ENCODE measurements around the gene GTSE1. TPM values are rescaled to one million over a fixed set of nuclear protein-coding genes. Genes with fewer than 3 reads are reported as not detected.
A peak's percentile ranks its signal among the peaks of the same experiment; 100 is the strongest.

Gene GTSE1
- total and polyA plus RNA-seq, 4 donors = 0.55 to 1.5 (median 0.91) TPM

DNA sequence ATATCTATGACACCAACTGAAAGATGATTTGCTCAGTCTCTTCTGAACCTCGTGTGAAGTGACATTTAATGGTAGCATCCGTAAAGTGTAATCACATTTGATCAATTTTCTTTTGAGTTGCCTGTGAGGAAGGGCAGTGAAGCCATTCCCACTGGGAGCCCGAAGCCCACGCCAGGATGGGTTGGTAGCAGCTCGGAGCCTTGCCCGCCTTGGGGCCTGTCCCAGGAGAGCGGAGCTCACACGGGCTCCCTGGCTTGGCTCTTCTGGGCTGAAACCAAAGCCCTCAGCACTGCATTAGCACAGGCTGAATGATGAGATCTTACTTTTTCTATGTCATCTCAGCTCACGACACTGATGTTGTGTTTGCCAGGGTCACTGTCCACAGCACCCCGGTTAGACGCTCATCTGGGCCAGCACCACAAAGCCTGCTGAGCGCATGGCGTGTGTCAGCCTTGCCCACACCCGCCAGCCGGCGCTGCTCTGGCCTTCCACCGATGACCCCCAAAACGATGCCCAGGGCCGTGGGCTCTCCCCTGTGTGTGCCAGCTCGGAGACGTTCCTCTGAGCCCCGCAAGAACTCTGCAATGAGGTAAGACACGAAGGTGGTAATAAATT, 29.5 kb downstream of the GTSE1 start:
- H3K27ac ChIP-seq (ENCODE audit: low read depth in 1 of 2, low read length in 2 of 2) = no peak overlapping the region
- no peaks in the 10 kb centered on the region for H3K27me3 ChIP-seq (ENCODE audit: control insufficient read depth in 1 of 2, insufficient read depth in 2 of 2, low read length in 1 of 2)
- H3K36me3 ChIP-seq (ENCODE audit: control insufficient read depth in 1 of 2, insufficient read depth in 2 of 2, low read length in 1 of 2) = no peaks in the 10 kb centered on the region
- no peaks in the 10 kb centered on the region for H3K4me1 ChIP-seq (ENCODE audit: control insufficient read depth in 1 of 2, insufficient read depth in 2 of 2, low read length in 2 of 2)
- H3K9me3 ChIP-seq (ENCODE audit: control insufficient read depth, low read length) = no peaks in the 10 kb centered on the region
- DNase-seq (peak; percentile 38 to 53), ATAC-seq (ENCODE audit: low FRiP score) (no peak)
- 92 to 96% methylated on average over 23 of the region's 23 CpGs for WGBS, 2 donors
- intact Hi-C loops (cut with DNase I) = no loop called here
- H3K4me3 ChIP-seq (ENCODE audit: low read length in 2 of 2) = no peak overlapping the region

DNA sequence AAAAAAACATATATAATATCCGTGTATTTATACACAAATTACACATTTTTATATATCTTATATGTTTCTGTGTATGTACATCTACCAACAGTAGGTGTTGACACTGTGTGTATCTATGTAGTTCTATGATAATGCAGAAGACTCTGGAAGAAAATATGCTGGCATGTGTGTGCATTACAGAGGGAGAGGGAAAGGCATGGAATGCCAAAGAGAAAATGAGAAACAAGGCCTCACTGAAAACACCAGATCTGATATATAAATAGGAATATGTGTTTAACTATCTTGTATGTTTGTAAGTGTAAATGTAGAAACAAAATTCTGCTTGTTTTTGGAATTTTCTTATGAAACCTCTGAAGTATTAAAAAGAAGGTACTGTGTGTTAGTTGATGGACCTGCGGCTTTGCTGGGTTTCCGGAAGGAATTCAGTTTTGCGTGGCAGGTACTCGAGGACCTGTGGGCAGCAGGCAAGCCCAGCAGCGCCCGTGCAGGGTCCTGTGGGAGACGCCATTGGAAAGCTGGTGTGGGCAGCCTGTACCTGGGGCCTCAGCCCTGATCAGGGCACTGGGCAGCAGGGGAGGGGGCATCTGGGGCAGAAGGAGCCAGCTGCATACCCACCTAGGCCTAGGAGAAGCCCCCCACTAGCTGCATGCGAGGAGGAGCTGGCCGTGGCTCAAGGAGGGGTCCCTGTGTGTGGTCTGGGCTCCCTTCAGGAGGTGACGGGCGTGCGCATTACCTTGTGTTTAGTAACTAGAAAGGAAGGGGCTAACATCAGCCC, 31.2 kb downstream of the GTSE1 start:
- Histone ChIP-seq H3K9me3 (ENCODE audit: control insufficient read depth, low read length) (no peaks in the 10 kb centered on the region), H3K36me3 (ENCODE audit: control insufficient read depth in 1 of 2, insufficient read depth in 2 of 2, low read length in 1 of 2) (no peaks in the 10 kb centered on the region), H3K27me3 (ENCODE audit: control insufficient read depth in 1 of 2, insufficient read depth in 2 of 2, low read length in 1 of 2) (no peaks in the 10 kb centered on the region), H3K4me1 (ENCODE audit: control insufficient read depth in 1 of 2, insufficient read depth in 2 of 2, low read length in 2 of 2) (no peaks in the 10 kb centered on the region), H3K27ac (ENCODE audit: low read depth in 1 of 2, low read length in 2 of 2) (no peak overlapping the region), H3K4me3 (ENCODE audit: low read length in 2 of 2) (no peak overlapping the region)
- 93 to 95% methylated on average over 13 of the region's 13 CpGs for WGBS, 2 donors
- ATAC-seq (ENCODE audit: low FRiP score) (no peak), DNase-seq (peak in 1 of 2 donors; percentile 21)
- intact Hi-C loops (cut with DNase I) = no loop called here

DNA sequence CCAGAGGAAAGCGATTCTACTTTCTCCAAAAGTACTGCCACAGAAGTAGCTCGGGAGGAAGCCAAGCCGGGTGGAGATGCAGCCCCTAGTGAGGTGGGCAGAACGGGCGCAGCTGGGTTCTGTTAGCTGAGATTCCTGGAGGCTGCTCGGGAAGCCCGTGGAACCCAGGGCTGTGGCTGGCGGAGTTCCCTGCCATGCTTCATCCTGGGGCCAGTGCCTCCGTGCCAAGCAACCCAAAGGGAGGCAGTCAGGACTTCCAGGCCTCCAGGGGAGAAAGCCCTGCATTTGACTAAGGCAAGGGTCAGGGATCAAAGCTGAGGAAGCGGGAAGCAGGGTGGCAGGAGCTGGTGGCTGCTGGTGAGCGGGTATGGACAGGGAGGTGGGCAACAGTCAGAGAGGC, 32.1 kb downstream of the GTSE1 start:
- ATAC-seq (ENCODE audit: low FRiP score) (no peak), DNase-seq (peak in 1 of 2 donors; percentile 23)
- no peaks in the 10 kb centered on the region for H3K36me3 ChIP-seq (ENCODE audit: control insufficient read depth in 1 of 2, insufficient read depth in 2 of 2, low read length in 1 of 2)
- H3K9me3 ChIP-seq (ENCODE audit: control insufficient read depth, low read length) = no peaks in the 10 kb centered on the region
- H3K4me1 ChIP-seq (ENCODE audit: control insufficient read depth in 1 of 2, insufficient read depth in 2 of 2, low read length in 2 of 2) = no peaks in the 10 kb centered on the region
- H3K27ac ChIP-seq (ENCODE audit: low read depth in 1 of 2, low read length in 2 of 2) = no peak overlapping the region
- WGBS, 2 donors = 96 to 97% methylated on average over 11 of the region's 11 CpGs
- H3K4me3 ChIP-seq (ENCODE audit: low read length in 2 of 2) = no peak overlapping the region
- H3K27me3 ChIP-seq (ENCODE audit: control insufficient read depth in 1 of 2, insufficient read depth in 2 of 2, low read length in 1 of 2) = no peaks in the 10 kb centered on the region
- intact Hi-C loops (cut with DNase I) = no loop called here

DNA sequence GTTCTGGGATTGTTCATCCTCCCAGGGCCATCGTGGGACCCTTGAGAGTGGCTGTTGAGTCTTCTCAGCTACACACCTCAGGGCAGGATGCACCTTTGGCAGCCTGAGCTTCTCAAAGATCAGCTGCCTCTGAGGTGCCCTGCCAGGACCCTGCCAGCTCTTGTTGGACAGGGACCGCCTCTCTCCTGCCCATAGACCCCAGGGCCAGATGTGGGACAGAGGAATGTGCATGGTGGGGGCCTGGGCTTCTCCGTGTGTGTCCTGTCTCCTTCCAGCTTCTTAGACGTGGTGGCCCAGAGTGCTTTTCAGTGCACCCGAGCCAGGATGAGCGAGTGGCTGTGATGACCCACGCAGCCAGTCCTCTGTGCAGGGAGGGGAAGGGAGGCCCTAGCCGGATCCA, 32.9 kb downstream of the GTSE1 start:
- no peak for ATAC-seq (ENCODE audit: low FRiP score)

DNA sequence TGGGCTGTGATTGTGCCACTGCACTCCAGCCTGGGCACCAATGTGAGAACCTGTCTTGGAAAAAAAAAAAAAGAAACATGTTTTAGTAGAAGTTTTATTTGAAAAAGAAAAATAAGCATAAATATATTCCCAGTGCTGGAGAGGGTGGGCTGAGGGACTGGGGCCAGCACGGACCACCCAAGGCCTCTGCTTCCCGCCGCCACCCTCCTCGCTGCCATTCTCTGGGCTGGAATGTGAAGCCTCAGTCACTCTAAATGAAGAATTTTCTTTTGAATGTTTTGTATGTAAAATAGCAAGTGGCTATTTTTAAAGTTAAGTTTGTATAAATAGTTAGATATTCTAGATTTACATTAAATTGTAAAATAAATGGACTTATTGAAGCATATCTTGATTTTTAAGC, 33.8 kb downstream of the GTSE1 start:
- 96% methylated on average over 4 of the region's 4 CpGs for WGBS, 2 donors
- no peaks in the 10 kb centered on the region for H3K9me3 ChIP-seq (ENCODE audit: control insufficient read depth, low read length)
- peak in 1 of 2 donors; percentile 4 for DNase-seq

More for the DNA sequence above, 32.9 kb downstream of the GTSE1 start:
- peak in 1 of 2 donors; percentile 6 for DNase-seq
- intact Hi-C loops (cut with DNase I) = no loop called here
- no peak overlapping the region for H3K27ac ChIP-seq (ENCODE audit: low read depth in 1 of 2, low read length in 2 of 2)
- no peak overlapping the region for H3K4me3 ChIP-seq (ENCODE audit: low read length in 2 of 2)
- no peaks in the 10 kb centered on the region for H3K36me3 ChIP-seq (ENCODE audit: control insufficient read depth in 1 of 2, insufficient read depth in 2 of 2, low read length in 1 of 2)
- 92 to 95% methylated on average over 7 to 8 of the region's 8 CpGs for WGBS, 2 donors
- H3K9me3 ChIP-seq (ENCODE audit: control insufficient read depth, low read length) = no peaks in the 10 kb centered on the region
- no peaks in the 10 kb centered on the region for H3K27me3 ChIP-seq (ENCODE audit: control insufficient read depth in 1 of 2, insufficient read depth in 2 of 2, low read length in 1 of 2)
- H3K4me1 ChIP-seq (ENCODE audit: control insufficient read depth in 1 of 2, insufficient read depth in 2 of 2, low read length in 2 of 2) = no peaks in the 10 kb centered on the region

DNA sequence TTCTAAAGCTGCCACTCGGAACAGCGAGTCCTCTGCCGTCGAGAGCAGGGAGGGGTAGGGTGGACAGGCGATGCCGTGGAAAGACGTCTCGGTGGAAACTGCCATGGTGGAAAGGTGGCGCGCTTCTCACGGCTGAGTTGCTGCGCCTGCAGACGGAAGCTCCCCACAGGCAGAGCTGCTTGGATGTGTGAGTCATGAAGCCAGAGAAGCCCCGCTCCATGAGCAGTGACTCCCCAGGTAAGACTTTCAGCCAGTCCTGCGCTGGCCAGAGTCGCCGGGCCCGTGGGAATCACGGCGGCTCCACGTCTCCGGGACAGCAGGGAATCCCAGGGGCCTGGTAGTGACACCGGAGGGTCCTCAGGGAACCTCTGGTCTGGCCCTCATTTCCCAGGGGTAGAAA, 34.8 kb downstream of the GTSE1 start:
- no peak overlapping the region for H3K27ac ChIP-seq (ENCODE audit: low read depth in 1 of 2, low read length in 2 of 2)
- no peak overlapping the region for H3K4me3 ChIP-seq (ENCODE audit: low read length in 2 of 2)
- H3K36me3 ChIP-seq (ENCODE audit: control insufficient read depth in 1 of 2, insufficient read depth in 2 of 2, low read length in 1 of 2) = no peaks in the 10 kb centered on the region
- H3K4me1 ChIP-seq (ENCODE audit: control insufficient read depth in 1 of 2, insufficient read depth in 2 of 2, low read length in 2 of 2) = no peaks in the 10 kb centered on the region
- 93 to 96% methylated on average over 23 of the region's 23 CpGs for WGBS, 2 donors
- no peaks in the 10 kb centered on the region for H3K9me3 ChIP-seq (ENCODE audit: control insufficient read depth, low read length)
- DNase-seq (no peak), ATAC-seq (ENCODE audit: low FRiP score) (no peak)
- H3K27me3 ChIP-seq (ENCODE audit: control insufficient read depth in 1 of 2, insufficient read depth in 2 of 2, low read length in 1 of 2) = no peaks in the 10 kb centered on the region
- intact Hi-C loops (cut with DNase I) = no loop called here

More for the DNA sequence above, 33.8 kb downstream of the GTSE1 start:
- no peak for ATAC-seq (ENCODE audit: low FRiP score)
- H3K4me3 ChIP-seq (ENCODE audit: low read length in 2 of 2) = no peak overlapping the region
- no peaks in the 10 kb centered on the region for H3K27me3 ChIP-seq (ENCODE audit: control insufficient read depth in 1 of 2, insufficient read depth in 2 of 2, low read length in 1 of 2)
- no peaks in the 10 kb centered on the region for H3K36me3 ChIP-seq (ENCODE audit: control insufficient read depth in 1 of 2, insufficient read depth in 2 of 2, low read length in 1 of 2)
- H3K27ac ChIP-seq (ENCODE audit: low read depth in 1 of 2, low read length in 2 of 2) = no peak overlapping the region
- H3K4me1 ChIP-seq (ENCODE audit: control insufficient read depth in 1 of 2, insufficient read depth in 2 of 2, low read length in 2 of 2) = no peaks in the 10 kb centered on the region
- intact Hi-C loops (cut with DNase I) = no loop called here

DNA sequence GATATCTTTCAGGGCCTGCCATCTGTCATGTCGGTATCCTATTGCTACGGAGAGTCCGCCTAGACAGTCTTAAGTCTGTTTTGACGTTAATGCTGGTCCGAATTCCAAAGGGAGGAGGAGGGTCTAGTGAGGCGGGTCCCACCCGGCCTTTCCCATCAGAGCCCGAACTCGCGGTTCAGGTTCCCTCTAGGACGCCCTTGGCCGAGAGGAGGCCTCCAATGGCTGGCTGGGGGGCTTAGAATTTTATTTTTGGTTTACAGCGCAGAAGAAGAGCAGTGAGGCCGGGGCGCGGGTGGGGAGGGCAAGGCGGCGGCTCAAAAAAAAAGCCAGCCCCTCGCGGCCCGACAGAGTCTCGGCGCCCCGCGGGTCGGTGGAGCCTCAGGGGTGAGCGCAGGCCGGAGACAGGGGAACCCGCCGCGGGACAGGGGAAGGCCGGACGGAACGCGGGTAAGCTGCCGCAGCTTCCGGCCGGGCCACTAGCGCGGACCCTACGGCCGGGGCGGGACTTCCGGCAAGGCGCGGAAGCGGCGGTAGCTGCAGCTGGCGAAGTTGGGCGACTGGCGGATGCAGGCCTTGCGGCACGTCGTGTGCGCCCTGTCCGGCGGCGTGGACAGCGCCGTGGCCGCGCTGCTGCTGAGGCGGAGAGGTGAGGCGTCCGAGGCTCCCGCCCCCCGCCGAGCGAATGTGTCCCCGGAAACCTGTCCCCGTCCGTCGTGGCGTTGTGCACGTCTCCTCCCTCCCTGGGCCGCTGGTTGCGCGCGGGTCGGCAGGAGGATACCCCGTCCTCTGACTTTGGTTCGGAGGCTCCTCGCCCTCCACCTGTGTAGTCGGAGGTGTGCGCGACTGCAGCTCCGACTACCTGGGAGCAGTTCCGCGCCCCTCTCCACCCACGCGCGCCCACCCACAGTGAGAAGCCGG, 38.8 kb downstream of the GTSE1 start, which contains the start of gene TRMU:
Gene TRMU (plus strand): TSS at position 514 of the 918 bp plus-strand sequence. CDS start 51 bp downstream, at position 565.
- peak; percentile 93 to 95 for DNase-seq
- intact Hi-C loops (cut with DNase I) = no loop called here
- H3K27ac ChIP-seq (ENCODE audit: low read depth in 1 of 2, low read length in 2 of 2) = peak within 1 kb of the TSS; percentile 8 to 52
- H3K4me3 ChIP-seq (ENCODE audit: low read length in 2 of 2) = peak within 1 kb of the TSS; percentile 50 to 80
- WGBS, 2 donors = 0 to 1% methylated on average over 79 to 93 of the region's 93 CpGs
- peaks cover 0 to 4% of the 10 kb centered on the region in 2 donors for H3K36me3 ChIP-seq (ENCODE audit: control insufficient read depth in 1 of 2, insufficient read depth in 2 of 2, low read length in 1 of 2)
- no peaks in the 10 kb centered on the region for H3K9me3 ChIP-seq (ENCODE audit: control insufficient read depth, low read length)
- peak; percentile 96 for ATAC-seq (ENCODE audit: low FRiP score)
- peaks cover 0 to 3% of the 10 kb centered on the region in 2 donors for H3K4me1 ChIP-seq (ENCODE audit: control insufficient read depth in 1 of 2, insufficient read depth in 2 of 2, low read length in 2 of 2)
- H3K27me3 ChIP-seq (ENCODE audit: control insufficient read depth in 1 of 2, insufficient read depth in 2 of 2, low read length in 1 of 2) = no peaks in the 10 kb centered on the region
